Measurements from ENCODE around the gene HSD3B2.

- TF ChIP-seq CTCF (IDR thresholded peaks at IDR 0.05): no peak
- TF ChIP-seq POLR2A (IDR thresholded peaks at IDR 0.05): no peak
These were observed 4.2 kb downstream of the HSD3B2 start for GRCh38 chr1:119419109-119419508.
